ENCODE data around the gene REP15. TPM values are rescaled to one million over a fixed set of nuclear protein-coding genes. Genes with fewer than 3 reads are reported as not detected.
"Not testable (repeated sequence)": the region's sequence is repeated elsewhere in the genome, so short reads cannot be mapped to it uniquely, and the experiment has no call there.

The REP15 gene
- total RNA-seq, 1 donor from 2014 or later, result 0.53 TPM

- Histone ChIP-seq H3K4me3 (ENCODE audit: low read depth, low read length) (no peak overlapping the region), H3K36me3 (ENCODE audit: control insufficient read depth, insufficient read depth, low read length) (peaks cover 2% of the 10 kb centered on the region), H3K27me3 (ENCODE audit: control insufficient read depth, insufficient read depth, low read length) (no peaks in the 10 kb centered on the region)
- TF ChIP-seq CTCF (IDR thresholded peaks at IDR 0.05; ENCODE audit: insufficient read depth, low read length, severe bottlenecking), result peak; percentile 31
- DNase-seq (ENCODE audit: low read depth) (no peak), FAIRE-seq (no peak)
These were observed 36.0 kb downstream of the REP15 start for GRCh38 chr12:27732281-27732680.

GRCh38 chr12:27733052-27733656 lies 36.9 kb downstream of the REP15 start:
- H3K4me3 ChIP-seq (ENCODE audit: low read depth, low read length), result no peak overlapping the region
- no peaks in the 10 kb centered on the region for H3K27me3 ChIP-seq (ENCODE audit: control insufficient read depth, insufficient read depth, low read length)
- DNase-seq (ENCODE audit: low read depth) (peak; percentile 35), FAIRE-seq (no peak)
- TF ChIP-seq CTCF (IDR thresholded peaks at IDR 0.05; ENCODE audit: insufficient read depth, low read length, severe bottlenecking), result peak; percentile 75
- peaks cover 2% of the 10 kb centered on the region for H3K36me3 ChIP-seq (ENCODE audit: control insufficient read depth, insufficient read depth, low read length)

- Histone ChIP-seq H3K36me3 (ENCODE audit: control insufficient read depth, insufficient read depth, low read length) (peaks cover 2% of the 10 kb centered on the region), H3K4me3 (ENCODE audit: low read depth, low read length) (no peak overlapping the region), H3K27me3 (ENCODE audit: control insufficient read depth, insufficient read depth, low read length) (no peaks in the 10 kb centered on the region)
- TF ChIP-seq CTCF (IDR thresholded peaks at IDR 0.05; ENCODE audit: insufficient read depth, low read length, severe bottlenecking), result no peak
- FAIRE-seq, result no peak
- DNase-seq (ENCODE audit: low read depth), result no peak
These were observed 37.5 kb downstream of the REP15 start for GRCh38 chr12:27733791-27734190.

- not testable (repeated sequence) for FAIRE-seq; H3K36me3 ChIP-seq (ENCODE audit: control insufficient read depth, insufficient read depth, low read length)
These were observed 38.1 kb downstream of the REP15 start for GRCh38 chr12:27734321-27734720.

GRCh38 chr12:27743601-27744000 lies 47.4 kb downstream of the REP15 start:
- TF ChIP-seq CTCF (IDR thresholded peaks at IDR 0.05; ENCODE audit: insufficient read depth, low read length, severe bottlenecking), result no peak
- Histone ChIP-seq H3K27me3 (ENCODE audit: control insufficient read depth, insufficient read depth, low read length) (no peaks in the 10 kb centered on the region), H3K4me3 (ENCODE audit: low read depth, low read length) (no peak overlapping the region), H3K36me3 (ENCODE audit: control insufficient read depth, insufficient read depth, low read length) (no peaks in the 10 kb centered on the region)
- FAIRE-seq, result no peak
- no peak for DNase-seq (ENCODE audit: low read depth)

More at GRCh38 chr12:27734321-27734720, 38.1 kb downstream of the REP15 start:
- not testable (repeated sequence) for H3K27me3 ChIP-seq (ENCODE audit: control insufficient read depth, insufficient read depth, low read length); H3K4me3 ChIP-seq (ENCODE audit: low read depth, low read length); DNase-seq (ENCODE audit: low read depth)

GRCh38 chr12:27745734-27746133 lies 49.5 kb downstream of the REP15 start:
- FAIRE-seq; DNase-seq (ENCODE audit: low read depth); H3K36me3 ChIP-seq (ENCODE audit: control insufficient read depth, insufficient read depth, low read length); H3K4me3 ChIP-seq (ENCODE audit: low read depth, low read length); H3K27me3 ChIP-seq (ENCODE audit: control insufficient read depth, insufficient read depth, low read length): not testable (repeated sequence)

Other genes with a start within 250 kb of the REP15 start
- gene SMCO2, start 249.7 kb upstream of the REP15 start, total RNA-seq, result 1.7 and 1.8 TPM in 2 replicates
- gene PPFIBP1, start 172.2 kb upstream of the REP15 start, total RNA-seq, result 31.1 and 43.3 TPM in 2 replicates
- gene MRPS35, start 14.4 kb downstream of the REP15 start, total RNA-seq, result 57.2 and 69.8 TPM in 2 replicates
- gene KLHL42, start 83.8 kb downstream of the REP15 start, total RNA-seq, result 21.3 and 22.7 TPM in 2 replicates
- not detected in 2 replicates for gene MANSC4, start 83.8 kb downstream of the REP15 start, total RNA-seq